ENCODE data around the gene C13orf46. TPM values are rescaled to one million over a fixed set of nuclear protein-coding genes. Genes with fewer than 3 reads are reported as not detected.

Gene C13orf46
- total RNA-seq, 1 donor: 0.27 TPM

- DNase-seq (ENCODE audit: low read depth): peak; percentile 76
- no peak for TF ChIP-seq CTCF (IDR thresholded peaks at IDR 0.05; ENCODE audit: insufficient read depth, low read length)
- H3K4me3 ChIP-seq (ENCODE audit: low read depth, low read length): no peak overlapping the region
Observed at GRCh38 chr13:113976711-113977684, 3.1 kb upstream of the C13orf46 start.

- TF ChIP-seq CTCF (IDR thresholded peaks at IDR 0.05; ENCODE audit: insufficient read depth, low read length): no peak
- DNase-seq (ENCODE audit: low read depth): no peak
- no peak overlapping the region for H3K4me3 ChIP-seq (ENCODE audit: low read depth, low read length)
Observed at GRCh38 chr13:113975416-113975815, 1.5 kb upstream of the C13orf46 start.

- no peak for TF ChIP-seq CTCF (IDR thresholded peaks at IDR 0.05; ENCODE audit: insufficient read depth, low read length)
- DNase-seq (ENCODE audit: low read depth): no peak
- H3K4me3 ChIP-seq (ENCODE audit: low read depth, low read length): no peak overlapping the region
Observed at GRCh38 chr13:113974304-113975281, 717 bp upstream of the C13orf46 start.

GRCh38 chr13:113972451-113973217, 1.2 kb downstream of the C13orf46 start:
- no peak for DNase-seq (ENCODE audit: low read depth)
- no peak overlapping the region for H3K4me3 ChIP-seq (ENCODE audit: low read depth, low read length)
- no peak for TF ChIP-seq CTCF (IDR thresholded peaks at IDR 0.05; ENCODE audit: insufficient read depth, low read length)

- DNase-seq (ENCODE audit: low read depth): no peak
- H3K4me3 ChIP-seq (ENCODE audit: low read depth, low read length): no peak overlapping the region
- no peak for TF ChIP-seq CTCF (IDR thresholded peaks at IDR 0.05; ENCODE audit: insufficient read depth, low read length)
Observed at GRCh38 chr13:113971471-113972231, 2.2 kb downstream of the C13orf46 start.

All from fibroblast of the aortic adventitia (primary cell).